HG03103 (cell line): ENCODE data around the gene NIBAN1.

Experiments
- ATAC-seq: cut with Tn5 transposase; IDR thresholded peaks from one replicate; pipeline ENCODE4 v1.9.1; 2021; ENCODE audit warnings: low read depth; ENCODE audit not compliant: unreplicated experiment

Gene NIBAN1

DNA sequence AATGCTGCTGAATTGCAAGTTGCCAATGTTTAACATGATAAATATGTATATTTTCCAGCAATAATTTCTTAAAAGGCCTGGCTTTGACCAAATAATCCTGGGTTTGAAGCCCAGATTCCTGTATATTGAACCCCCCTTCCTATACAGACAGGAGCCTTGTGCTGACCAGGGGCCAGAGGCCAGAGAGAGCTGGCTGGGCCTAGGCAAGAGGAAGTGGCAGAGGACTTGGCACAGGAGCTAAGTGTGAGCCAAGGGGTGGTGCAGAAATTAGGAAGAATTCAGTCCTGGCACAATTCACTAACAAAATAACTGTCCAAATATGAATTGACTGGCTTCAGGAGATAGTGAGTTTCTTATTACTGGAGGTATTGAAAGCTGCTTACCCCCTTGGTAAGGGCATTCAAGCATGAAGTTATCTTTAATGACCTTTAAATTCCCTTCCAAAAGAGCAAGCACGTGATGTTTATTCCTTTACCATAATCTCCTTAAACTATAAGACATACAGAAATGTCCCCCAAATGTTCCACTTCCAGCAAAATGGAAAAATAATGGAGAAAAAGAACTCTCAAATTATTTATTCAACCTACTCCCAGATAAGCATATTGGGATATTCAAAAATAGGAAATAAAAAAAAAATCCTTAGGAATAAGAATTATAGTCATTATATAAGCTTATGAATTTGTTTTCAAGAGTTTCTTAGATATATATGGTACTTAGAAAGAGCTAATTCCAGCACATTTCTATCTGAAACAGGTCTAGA, 26.6 kb downstream of the NIBAN1 start:
- no peak for ATAC-seq

DNA sequence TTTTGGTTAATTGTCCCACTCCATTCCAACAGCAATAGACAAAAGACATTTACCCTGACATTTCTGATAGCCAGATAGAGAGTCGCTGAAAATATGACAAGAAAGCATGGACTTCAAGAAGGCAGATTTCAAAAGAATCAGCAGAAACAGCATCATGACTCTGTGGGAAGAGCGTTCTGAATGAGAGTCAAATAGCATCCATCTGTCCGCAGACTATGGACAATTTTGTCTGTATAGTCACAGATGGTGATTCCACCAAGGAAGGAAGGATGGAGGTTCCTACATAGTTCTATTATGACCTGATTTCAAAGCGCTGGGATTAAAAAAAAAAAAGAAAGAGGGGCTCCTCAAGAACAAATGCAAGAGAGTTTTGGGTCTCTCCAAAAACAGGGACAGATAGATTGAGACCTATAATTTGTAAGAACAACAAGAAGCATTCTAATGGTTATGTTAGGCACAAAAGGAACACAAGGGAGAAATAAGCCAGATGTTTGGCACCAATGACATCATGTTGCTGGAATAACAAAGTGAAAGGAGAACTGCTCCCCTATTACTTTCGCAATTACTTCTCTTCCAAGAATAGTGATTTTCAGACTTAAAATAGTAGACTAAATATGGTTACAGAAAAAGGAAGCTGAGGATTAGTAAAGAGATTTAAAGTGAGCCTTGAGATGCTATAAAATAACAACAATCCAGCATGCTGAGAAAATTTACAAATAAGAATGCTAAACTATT, 28.5 kb downstream of the NIBAN1 start:
- ATAC-seq, result peak; percentile 39

DNA sequence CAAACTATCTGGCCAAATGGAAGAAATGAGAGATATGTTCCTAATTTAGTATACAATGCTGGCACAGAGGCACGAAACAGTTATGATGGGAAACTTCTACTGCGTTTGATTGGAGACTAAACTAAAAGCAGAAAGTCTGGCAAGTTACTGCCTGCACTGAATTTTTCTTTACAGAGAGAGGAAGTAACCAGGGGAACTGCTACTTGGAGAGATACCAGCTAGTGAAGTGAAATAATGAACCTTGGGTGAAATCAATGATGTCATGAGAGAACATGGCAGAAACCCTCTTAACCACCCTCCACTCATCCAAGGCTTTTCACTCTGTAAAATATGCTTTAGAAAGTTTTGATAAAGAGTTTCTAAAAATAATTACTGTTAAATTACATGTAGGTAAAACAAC, 29.3 kb downstream of the NIBAN1 start:
- peak; percentile 65 for ATAC-seq

DNA sequence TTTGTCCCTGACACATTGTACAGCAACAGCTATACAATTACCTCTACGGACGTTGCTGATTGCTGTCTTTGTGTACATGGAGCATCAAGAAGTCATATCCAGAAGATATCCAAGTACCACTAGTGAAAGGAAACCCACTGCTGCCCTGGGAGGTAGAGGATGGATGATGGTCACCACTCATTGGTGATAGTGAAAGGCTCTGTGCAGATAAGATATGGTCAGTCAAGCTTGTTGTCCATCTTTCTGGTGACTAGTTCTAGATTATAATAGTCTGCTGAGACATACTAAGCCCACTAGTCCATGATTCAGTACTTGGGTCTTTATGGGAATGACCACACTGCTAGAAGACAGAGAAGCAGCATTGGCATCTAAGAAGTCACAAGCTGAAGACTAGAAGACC, 30.3 kb downstream of the NIBAN1 start:
- ATAC-seq, result no peak

DNA sequence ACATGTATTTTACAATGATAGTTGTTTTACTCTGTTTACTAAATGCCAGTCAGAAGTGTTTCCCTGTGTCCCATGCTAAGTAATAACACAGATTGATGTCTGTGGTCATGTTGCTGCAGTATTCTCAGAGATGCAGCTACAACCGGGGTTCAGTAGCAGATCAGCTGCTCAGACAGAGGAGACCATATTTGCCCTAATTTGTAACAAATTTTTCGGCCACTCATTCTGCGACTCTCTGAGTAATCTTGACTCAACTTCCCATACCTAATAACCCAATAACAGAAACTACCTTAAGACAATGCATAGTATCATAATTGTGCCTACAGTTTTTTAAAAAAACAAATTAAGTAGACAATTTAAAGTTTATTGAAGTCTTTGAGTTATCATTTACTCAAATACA, 32.6 kb downstream of the NIBAN1 start:
- peak; percentile 53 for ATAC-seq

DNA sequence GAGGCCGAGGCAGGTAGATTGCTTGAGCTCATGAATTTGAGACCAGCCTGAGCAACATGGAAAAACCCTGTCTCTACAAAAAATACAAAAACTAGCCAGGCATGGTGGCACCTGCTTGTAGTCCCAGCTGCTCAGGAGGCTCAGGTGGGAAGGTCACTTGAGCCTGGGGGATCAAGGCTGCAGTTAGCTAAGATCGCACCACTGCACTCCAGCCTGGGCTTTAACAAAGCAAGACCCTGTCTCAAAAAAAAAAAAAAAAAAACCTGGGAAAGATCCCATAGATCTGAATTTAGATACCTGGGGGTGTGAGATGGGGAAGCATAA, 32.9 kb downstream of the NIBAN1 start:
- ATAC-seq, result no peak

DNA sequence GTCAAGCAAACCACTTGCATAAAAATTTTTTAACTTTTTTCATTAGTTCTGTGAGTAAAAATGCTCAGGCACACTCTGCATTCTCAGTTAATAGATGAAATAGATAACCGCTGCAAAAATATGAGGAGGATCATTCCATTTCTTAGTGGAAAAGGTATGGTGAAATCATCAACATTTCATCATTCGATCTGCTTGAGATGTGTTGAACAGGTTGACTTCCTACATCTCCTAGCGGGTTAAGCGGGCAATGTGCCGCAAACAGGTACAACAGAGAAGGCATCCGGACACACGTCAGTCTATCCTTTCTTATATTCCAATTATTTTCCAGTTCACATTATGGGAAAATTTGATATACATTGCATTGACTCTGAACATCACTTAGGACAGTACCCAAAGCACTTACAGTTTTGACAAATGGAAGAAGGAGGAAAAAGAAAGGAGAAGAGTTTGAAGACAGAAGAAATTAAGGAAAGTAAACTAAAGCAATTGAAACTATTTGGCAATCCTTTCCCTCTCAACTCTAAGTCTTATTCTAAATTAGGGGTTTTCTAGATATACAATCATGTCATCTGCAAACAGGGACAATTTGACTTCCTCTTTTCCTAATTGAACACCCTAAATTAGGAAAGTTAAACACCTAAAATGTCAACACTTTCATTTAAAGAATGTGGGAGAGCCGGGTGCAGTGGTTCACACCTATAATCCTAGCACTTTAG, 33.5 kb downstream of the NIBAN1 start:
- no peak for ATAC-seq

DNA sequence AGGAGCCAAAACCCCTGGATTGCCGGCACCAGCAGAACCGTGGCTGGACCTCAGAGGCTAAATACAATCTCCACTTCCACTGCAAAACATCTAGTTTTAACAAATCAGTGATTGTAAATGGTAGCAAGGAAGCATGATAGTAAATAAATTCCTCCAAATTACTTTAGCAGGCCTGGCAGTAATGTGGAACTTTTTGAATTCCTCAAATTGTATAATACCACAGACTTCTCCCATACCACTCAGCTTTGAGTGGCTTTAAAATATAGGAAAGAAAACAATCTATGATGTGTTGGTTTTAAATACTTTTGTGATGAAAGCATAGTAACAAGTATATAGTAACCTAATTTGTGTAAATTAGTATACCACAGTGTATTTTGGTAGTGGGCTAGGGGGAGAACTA, 34.1 kb downstream of the NIBAN1 start:
- no peak for ATAC-seq

DNA sequence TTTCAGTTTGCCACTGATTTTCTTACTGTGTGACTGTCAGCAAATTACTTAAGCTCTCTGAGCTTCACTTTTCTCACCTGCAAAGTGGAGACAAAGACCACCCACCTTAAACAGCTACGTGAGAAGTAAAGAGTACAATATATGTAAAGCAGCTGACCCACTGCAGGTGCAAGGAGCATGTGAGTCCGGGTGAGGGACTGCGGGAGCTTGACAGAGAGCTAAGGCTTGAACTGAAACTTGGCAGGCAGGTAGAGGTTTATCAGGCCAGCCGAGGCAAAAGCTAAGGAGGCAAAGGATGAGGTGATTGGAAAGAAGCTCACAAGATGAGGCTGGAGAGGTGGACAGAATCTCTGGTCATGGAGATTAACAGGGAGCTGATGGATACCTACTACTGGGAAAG, 36.6 kb downstream of the NIBAN1 start:
- no peak for ATAC-seq

DNA sequence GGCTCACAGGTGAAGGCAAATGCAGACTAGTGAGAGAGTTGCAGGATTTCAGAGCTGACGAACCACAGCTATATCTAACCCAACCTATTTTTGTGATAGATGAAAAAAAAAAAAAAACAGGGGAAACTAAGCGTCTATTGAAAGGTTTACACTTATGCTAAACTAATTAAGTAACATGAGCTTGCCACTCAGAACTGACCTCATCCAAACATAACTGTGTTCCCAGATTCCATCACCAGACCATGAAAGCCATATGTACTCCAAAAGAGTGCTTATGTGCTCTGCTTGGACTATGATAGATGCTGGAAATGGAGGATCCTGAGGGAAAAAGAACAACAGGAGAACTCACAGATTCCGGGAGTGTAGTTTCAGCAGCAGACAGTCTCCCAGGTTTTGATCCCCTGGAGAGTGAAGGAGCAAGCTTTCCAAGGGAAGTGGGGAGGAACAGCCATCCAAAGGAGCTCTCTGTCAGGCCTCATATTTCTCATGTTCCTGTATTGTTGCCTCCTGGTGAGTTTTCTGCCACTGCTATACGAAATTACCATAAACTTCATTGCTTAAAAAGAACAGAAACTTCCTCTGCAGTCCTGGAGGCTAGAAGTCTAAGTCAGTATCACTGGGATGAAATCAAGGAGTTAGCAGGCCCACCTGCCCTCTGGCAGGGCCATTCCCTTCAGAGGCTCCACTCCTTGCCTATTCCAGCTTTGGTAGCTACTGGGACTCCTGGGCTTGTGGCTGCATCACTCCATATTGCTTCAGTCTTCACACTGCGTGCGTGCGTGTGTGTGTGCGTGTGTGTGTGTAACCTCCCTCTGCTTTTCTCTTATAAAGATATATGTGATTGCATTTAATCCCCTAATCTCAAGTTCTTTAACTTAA, 38.1 kb downstream of the NIBAN1 start:
- ATAC-seq, result no peak

DNA sequence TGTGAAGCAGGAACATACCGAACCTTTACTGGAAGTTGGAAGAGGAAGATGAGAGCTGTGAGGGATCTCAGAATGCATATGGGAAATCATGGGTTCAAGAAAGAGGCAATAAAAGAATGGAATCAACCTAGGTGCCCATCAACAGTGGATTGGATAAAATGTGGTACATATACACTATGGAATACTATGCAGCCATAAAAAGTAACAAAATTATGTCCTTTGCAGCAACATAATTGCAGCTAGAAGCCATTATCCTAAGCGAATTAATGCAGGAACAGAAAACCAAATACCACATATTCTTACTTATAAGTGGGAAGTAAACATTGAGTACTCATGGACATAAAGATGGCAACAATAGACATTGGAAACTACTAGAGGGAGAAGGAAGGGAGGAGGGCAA, 40.4 kb downstream of the NIBAN1 start:
- no peak for ATAC-seq

DNA sequence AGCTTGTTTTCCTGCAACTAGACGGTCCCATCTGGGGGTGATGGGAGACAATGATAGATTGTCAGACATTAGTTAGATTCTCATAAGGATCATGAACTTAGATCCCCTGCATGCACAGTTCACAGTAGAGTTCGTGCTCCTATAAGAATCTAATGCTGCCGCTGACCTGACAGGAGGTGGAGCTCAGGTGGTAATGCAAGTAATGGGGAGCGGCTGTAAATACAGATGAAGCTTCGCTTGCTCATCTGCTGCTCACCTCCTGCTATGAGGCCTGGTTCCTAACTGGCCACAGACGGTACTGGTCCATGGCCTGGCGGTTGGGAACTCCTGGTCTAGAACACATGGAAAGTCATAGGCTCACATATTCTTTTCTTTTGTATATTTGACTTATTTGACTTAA, 42.0 kb downstream of the NIBAN1 start:
- ATAC-seq, result no peak

DNA sequence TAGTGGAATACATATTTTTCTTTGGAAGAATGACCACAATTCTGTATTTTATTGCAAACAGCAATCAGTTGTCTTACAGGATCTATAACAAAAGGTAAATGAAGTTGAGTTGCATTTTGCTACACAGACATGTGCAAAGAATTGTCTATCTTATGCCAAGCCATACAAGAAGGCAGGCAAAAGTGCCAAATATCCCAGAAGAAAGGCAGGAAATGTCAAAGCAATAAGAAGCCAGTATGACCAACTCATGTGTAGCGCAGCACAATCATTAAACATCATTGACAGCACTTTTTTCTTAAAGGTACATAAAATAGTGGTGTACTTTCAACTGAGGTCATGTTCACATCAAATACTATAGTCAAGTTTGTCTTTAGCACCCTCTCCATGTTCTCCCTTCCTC, 42.7 kb downstream of the NIBAN1 start:
- ATAC-seq, result no peak

DNA sequence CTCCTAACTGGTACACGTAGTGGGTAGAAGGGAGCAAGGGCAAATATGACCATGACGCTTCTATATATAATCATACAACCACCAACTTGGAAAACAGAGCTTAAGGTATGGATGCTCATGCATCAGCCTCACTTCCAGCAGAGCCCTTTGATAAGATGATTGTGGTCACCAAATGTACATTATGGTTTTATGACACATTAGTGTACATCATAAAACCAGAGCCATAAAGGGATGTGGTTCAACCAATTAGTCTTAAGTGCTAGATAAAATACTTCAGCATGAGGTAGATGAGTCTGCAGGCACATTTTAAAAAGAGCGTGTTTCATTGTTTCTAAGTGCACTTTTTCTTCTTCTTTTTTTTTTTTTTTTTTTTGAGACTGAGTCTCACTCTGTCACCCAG, 43.7 kb downstream of the NIBAN1 start:
- no peak for ATAC-seq

DNA sequence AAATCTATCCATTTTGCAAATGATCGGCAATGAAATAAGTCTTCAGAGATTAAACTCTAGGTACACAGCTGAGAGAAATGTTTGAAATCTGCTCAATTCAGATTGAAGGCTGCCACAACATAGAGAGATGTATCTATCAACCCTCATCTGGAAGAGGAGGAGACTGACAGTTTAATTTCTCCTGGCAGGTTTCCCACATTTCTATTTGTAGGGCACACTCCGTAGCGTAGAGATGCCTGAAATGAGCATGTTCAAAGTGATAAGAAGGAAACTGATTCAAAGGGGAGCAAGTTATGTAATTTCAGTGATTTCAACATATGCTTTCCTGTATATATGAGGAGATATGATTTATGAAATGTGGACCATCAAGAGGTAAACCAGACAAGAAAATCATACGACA, 44.1 kb downstream of the NIBAN1 start:
- ATAC-seq, result no peak

DNA sequence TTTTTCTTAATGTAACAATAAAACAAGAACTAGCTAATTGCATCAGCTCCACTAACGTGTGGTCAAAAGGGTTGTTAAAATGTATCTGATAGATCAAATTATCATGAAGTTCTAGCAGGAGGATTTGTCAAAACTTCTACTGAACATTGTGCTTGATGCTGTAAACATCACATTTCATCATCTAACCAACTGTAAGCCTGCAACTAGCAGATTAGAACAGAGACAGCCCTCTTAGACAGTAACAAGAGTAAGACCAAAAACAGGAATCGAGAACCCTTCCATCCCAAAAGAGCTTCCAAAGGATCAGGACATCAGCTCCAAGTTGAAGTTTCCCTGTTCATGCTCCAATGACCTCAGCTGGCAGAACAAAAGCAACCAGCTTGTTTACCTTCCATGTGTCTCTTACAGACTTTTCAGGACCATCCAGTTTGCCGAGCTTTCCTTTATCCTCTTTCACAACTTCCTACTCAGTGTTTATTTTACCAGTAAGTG, 44.6 kb downstream of the NIBAN1 start:
- ATAC-seq, result no peak

DNA sequence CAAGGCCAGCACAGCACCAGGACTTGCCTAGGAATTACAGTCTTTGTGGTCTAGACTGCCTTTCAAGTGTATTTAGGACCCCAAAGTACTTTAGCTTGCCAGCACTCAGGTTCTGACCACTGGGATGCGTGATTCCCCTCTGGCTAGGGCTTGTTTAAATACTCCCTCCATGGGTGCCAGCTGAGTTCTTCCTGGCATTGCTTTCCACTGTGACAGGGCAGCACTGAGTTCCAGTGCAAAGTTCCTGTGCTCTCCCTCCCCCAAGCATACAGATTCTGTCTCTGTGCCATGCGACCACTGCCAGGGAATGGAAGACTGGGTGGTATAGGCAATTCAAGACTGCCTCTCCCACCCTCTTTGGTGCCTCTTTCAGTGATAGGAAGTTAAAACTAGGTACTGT, 45.9 kb downstream of the NIBAN1 start:
- no peak for ATAC-seq
